ENCODE measurements around the gene SLC24A4.

DNA sequence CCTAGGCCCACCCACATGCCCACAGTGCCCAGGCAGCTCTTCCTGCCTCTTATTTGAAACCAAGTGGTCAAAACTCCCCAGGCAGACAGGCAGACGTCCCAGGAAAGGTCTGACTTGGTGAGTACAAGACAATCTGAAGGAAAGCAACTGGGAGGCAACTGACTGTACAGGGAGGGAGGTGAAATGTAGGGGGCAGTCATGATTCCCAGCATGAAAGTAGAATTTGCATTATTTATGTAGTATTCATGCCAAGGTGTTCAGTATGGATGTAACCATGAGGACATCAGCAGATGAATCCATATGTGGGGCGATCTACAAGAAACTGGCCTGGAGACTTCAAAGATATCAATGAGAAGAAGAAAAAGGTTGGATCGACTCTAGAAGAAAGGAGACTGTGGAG, 46.1 kb downstream of the SLC24A4 start:
- no peak for TF ChIP-seq CTCF (conservative IDR thresholded peaks at IDR 0.05; ENCODE audit: low read length)
- TF ChIP-seq EZH2phosphoT487 (IDR thresholded peaks at IDR 0.05; ENCODE audit: borderline replicate concordance): no peak
